HG02759 (cell line): ENCODE data around the gene CDC42BPA.

Experiments
- ATAC-seq: cut with Tn5 transposase; IDR thresholded peaks from one replicate; pipeline ENCODE4 v1.9.1; 2021; ENCODE audit warnings: mild to moderate bottlenecking, moderate library complexity; ENCODE audit not compliant: unreplicated experiment

CDC42BPA gene

GRCh38 chr1:226983247-226983991 is 334.9 kb downstream of the CDC42BPA start:
- ATAC-seq: no peak

- ATAC-seq: no peak
These were observed 335.7 kb downstream of the CDC42BPA start for GRCh38 chr1:226982451-226983177.

- ATAC-seq: no peak
These were observed 336.5 kb downstream of the CDC42BPA start for GRCh38 chr1:226981838-226982237.

GRCh38 chr1:226981386-226981817 is 336.9 kb downstream of the CDC42BPA start:
- ATAC-seq: no peak

GRCh38 chr1:226980565-226981385 is 337.5 kb downstream of the CDC42BPA start:
- no peak for ATAC-seq

- ATAC-seq: no peak
These were observed 338.2 kb downstream of the CDC42BPA start for GRCh38 chr1:226980122-226980560.

- no peak for ATAC-seq
These were observed 338.7 kb downstream of the CDC42BPA start for GRCh38 chr1:226979517-226980121.

GRCh38 chr1:226979115-226979516 is 339.2 kb downstream of the CDC42BPA start:
- no peak for ATAC-seq

GRCh38 chr1:226978432-226979114 is 339.7 kb downstream of the CDC42BPA start:
- no peak for ATAC-seq

GRCh38 chr1:226977643-226978431 is 340.5 kb downstream of the CDC42BPA start:
- no peak for ATAC-seq

DNA sequence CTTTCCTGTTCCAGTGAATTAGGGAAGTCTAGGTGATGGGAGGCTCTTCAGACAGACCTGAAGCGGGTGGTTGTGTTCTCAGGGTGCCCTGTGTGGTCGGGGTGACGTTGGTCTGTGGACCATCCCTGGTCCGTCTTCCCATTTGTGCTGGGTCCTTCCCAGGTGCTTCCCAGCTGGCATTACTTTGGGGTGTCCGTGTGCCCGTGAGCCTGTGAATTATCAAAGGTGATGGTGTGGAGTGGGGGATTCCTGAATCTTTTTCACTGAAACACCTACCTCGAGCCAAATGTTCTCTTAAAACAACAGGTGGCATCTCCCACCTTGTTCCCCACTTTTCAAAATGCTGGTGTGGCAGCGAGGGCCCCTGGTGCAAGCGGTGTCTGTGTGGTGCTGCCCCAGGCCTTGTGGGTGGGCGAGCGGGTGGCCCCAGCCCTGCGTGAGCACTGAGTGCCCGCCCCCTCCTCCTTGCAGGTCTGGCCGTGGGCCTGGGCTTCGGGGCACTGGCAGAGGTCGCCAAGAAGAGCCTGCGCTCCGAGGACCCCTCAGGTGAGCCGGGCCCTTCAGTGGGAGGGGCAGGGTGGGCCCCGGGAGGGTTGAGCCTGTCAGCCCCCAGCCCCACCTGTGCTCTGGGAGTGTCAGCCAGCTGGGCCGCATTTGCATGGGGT is 341.2 kb downstream of the CDC42BPA start:
- ATAC-seq: no peak

- no peak for ATAC-seq
These were observed 341.9 kb downstream of the CDC42BPA start for GRCh38 chr1:226976276-226976977.

- no peak for ATAC-seq
These were observed 342.7 kb downstream of the CDC42BPA start for GRCh38 chr1:226975259-226976250.

DNA sequence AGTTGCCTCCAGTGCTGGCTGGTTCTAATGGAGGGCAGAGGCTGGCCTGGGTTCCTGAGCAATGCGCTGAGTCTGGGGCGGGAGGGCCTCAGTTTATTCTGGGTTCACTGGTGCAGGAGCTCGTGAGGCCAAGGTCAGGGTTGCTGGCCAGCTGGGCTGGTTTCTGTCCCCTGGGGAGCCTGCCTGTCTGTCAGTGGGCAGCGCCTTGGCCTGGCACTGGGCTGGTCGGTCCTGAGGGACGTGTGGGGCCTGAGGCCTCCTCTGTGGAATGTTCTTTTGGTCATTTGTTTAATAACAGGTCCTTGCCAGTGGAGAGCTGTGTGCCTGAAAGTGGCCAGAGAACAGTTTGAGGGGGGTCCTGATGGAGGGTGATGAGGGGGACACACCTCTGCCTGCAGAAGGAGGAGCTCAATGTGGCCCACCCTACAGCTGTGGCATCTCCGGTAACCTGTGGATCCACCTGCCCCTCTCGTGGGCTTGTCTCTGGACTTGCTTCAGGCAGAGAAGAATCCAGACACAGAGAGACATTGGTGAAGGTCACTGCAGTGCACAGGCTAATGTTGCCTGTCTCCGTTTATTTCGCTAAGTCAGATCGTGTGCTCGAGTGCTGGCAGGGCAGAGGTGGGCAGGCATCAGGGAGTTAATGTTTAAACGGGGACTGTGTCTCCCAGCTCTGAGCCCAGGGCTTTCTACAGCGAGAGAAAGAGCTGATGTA is 343.6 kb downstream of the CDC42BPA start:
- no peak for ATAC-seq

GRCh38 chr1:226973898-226974543 is 344.3 kb downstream of the CDC42BPA start:
- ATAC-seq: no peak

DNA sequence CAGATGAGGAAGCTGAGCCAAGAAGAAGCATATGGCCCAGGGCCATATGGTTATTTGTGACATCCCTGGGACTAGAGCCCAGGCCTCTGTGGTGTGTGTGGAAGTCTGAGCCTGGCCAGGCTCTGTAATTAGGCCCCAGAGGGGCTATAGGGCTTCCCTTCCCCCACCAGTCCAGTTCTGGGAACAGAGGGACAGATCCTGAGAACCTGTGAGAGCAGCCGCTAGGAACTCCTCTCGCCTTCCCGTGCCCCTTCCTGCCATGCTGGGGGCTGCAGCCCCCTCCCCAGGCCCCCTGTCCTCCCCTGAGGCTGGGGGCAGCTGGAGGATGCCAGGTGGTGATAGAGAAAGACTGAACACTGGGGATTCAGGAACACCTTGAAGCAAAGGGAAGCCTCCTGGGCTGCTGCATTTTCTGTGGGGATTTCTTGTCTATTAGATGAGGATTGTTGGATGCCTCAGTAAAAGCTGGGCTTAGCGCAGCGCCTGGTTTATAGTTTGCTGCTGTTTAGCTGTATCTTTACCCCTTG is 344.9 kb downstream of the CDC42BPA start:
- ATAC-seq: no peak
